Measurements from ENCODE around the gene C19orf47. TPM values are rescaled to one million over a fixed set of nuclear protein-coding genes. Genes with fewer than 3 reads are reported as not detected.
"Not testable (repeated sequence)": the region's sequence is repeated elsewhere in the genome, so short reads cannot be mapped to it uniquely, and the experiment has no call there.

The C19orf47 gene
- total RNA-seq, 1 donor from 2014 or later: 13.1 TPM

GRCh38 chr19:40355975-40356680, 7.9 kb upstream of the C19orf47 start:
- DNase-seq (ENCODE audit: extremely low read depth, low read depth, low spot score): no peak

- DNase-seq (ENCODE audit: extremely low read depth, low read depth, low spot score): no peak
These were observed 837 bp upstream of the C19orf47 start for GRCh38 chr19:40348961-40349507.

GRCh38 chr19:40344422-40344821, 3.8 kb downstream of the C19orf47 start:
- DNase-seq (ENCODE audit: extremely low read depth, low read depth, low spot score): no peak

GRCh38 chr19:40342644-40343311, 5.4 kb downstream of the C19orf47 start:
- no peak for DNase-seq (ENCODE audit: extremely low read depth, low read depth, low spot score)

GRCh38 chr19:40341601-40342482, 6.4 kb downstream of the C19orf47 start:
- DNase-seq (ENCODE audit: extremely low read depth, low read depth, low spot score): no peak

GRCh38 chr19:40339018-40339728, 9.0 kb downstream of the C19orf47 start:
- no peak for DNase-seq (ENCODE audit: extremely low read depth, low read depth, low spot score)

- no peak for DNase-seq (ENCODE audit: extremely low read depth, low read depth, low spot score)
These were observed 10.6 kb downstream of the C19orf47 start for GRCh38 chr19:40337594-40337993.

GRCh38 chr19:40337107-40337506, 11.1 kb downstream of the C19orf47 start:
- DNase-seq (ENCODE audit: extremely low read depth, low read depth, low spot score): no peak

- DNase-seq (ENCODE audit: extremely low read depth, low read depth, low spot score): no peak
These were observed 11.6 kb downstream of the C19orf47 start for GRCh38 chr19:40336601-40336900.

- no peak for DNase-seq (ENCODE audit: extremely low read depth, low read depth, low spot score)
These were observed 12.2 kb downstream of the C19orf47 start for GRCh38 chr19:40335855-40336600.

- DNase-seq (ENCODE audit: extremely low read depth, low read depth, low spot score): no peak
These were observed 13.1 kb downstream of the C19orf47 start for GRCh38 chr19:40335101-40335500.

GRCh38 chr19:40333083-40333482, 15.1 kb downstream of the C19orf47 start:
- DNase-seq (ENCODE audit: extremely low read depth, low read depth, low spot score): not testable (repeated sequence)

- no peak for DNase-seq (ENCODE audit: extremely low read depth, low read depth, low spot score)
These were observed 15.5 kb downstream of the C19orf47 start for GRCh38 chr19:40332669-40333068.

- no peak for DNase-seq (ENCODE audit: extremely low read depth, low read depth, low spot score)
These were observed 17.1 kb downstream of the C19orf47 start for GRCh38 chr19:40331052-40331451.

- DNase-seq (ENCODE audit: extremely low read depth, low read depth, low spot score): no peak
These were observed 22.0 kb downstream of the C19orf47 start for GRCh38 chr19:40326201-40326600.

- no peak for DNase-seq (ENCODE audit: extremely low read depth, low read depth, low spot score)
These were observed 24.5 kb downstream of the C19orf47 start for GRCh38 chr19:40323705-40324104.

GRCh38 chr19:40322951-40323615, 25.1 kb downstream of the C19orf47 start:
- no peak for DNase-seq (ENCODE audit: extremely low read depth, low read depth, low spot score)

GRCh38 chr19:40322271-40322610, 26.0 kb downstream of the C19orf47 start:
- DNase-seq (ENCODE audit: extremely low read depth, low read depth, low spot score): no peak

- DNase-seq (ENCODE audit: extremely low read depth, low read depth, low spot score): no peak
These were observed 26.5 kb downstream of the C19orf47 start for GRCh38 chr19:40321566-40322270.
